H9 (cell line): ENCODE results near the gene NT5DC2. TPM values are rescaled to one million over a fixed set of nuclear protein-coding genes. Genes with fewer than 3 reads are reported as not detected.

Experiments
- DNase-seq: peaks from one replicate; pipeline ENCODE4 v3.0.0-alpha.2; 2017
- H2AFZ ChIP-seq: one replicate; pipeline ENCODE4 v1.6.1; 2013; ENCODE audit warnings: mild to moderate bottlenecking, low read length, control low read depth, moderate library complexity
- H2AK5ac ChIP-seq: 2 replicates; pipeline ENCODE4 v1.6.1; 2013; ENCODE audit warnings: low read length, control low read depth, mixed read lengths; ENCODE audit not compliant: insufficient read length
- H2BK120ac ChIP-seq: one replicate; pipeline ENCODE4 v1.6.1; 2013; ENCODE audit warnings: low read depth, mild to moderate bottlenecking, low read length, control low read depth, inconsistent platforms; ENCODE audit not compliant: poor library complexity, severe bottlenecking
- H2BK12ac ChIP-seq: 2 replicates; pipeline ENCODE4 v1.6.1; 2013; ENCODE audit warnings: low read length, control low read depth, mixed read lengths, low read depth; ENCODE audit not compliant: insufficient read length
- H2BK15ac ChIP-seq: 2 replicates; pipeline ENCODE4 v1.6.1; 2013; ENCODE audit warnings: low read depth, low read length, control low read depth
- H2BK20ac ChIP-seq: one replicate; pipeline ENCODE4 v1.6.1; 2013; ENCODE audit warnings: low read depth, mild to moderate bottlenecking, low read length, control low read depth, inconsistent platforms; ENCODE audit not compliant: poor library complexity, severe bottlenecking
- H2BK5ac ChIP-seq: 2 replicates; pipeline ENCODE4 v1.6.1; 2013; ENCODE audit warnings: low read length, control low read depth, mixed read lengths; ENCODE audit not compliant: insufficient read length
- H3K14ac ChIP-seq: 2 replicates; pipeline ENCODE4 v1.6.1; 2013; ENCODE audit warnings: low read length, control low read depth; ENCODE audit not compliant: insufficient read depth
- H3K18ac ChIP-seq: 2 replicates; pipeline ENCODE4 v1.6.1; 2013; ENCODE audit warnings: low read depth, mild to moderate bottlenecking, mixed read lengths, low read length, control low read depth; ENCODE audit not compliant: insufficient read length
- H3K23ac ChIP-seq: 2 replicates; pipeline ENCODE4 v1.6.1; 2013; ENCODE audit warnings: low read length, control low read depth, mixed read lengths, low read depth; ENCODE audit not compliant: insufficient read length
- H3K23me2 ChIP-seq: 2 replicates; pipeline ENCODE4 v1.6.1; 2013; ENCODE audit warnings: low read depth, mild to moderate bottlenecking, mixed read lengths, low read length, control low read depth; ENCODE audit not compliant: insufficient read length, poor library complexity, severe bottlenecking
- H3K27ac ChIP-seq: 2 replicates; pipeline ENCODE4 v1.5.1; 2013; ENCODE audit warnings: low read length, control low read depth, mixed read lengths, low read depth; ENCODE audit not compliant: insufficient read length
- H3K27me3 ChIP-seq: 2 replicates; pipeline ENCODE4 v1.6.1; 2013; ENCODE audit warnings: low read length, control low read depth, inconsistent platforms; ENCODE audit not compliant: insufficient read depth
- H3K4ac ChIP-seq: 2 replicates; pipeline ENCODE4 v1.6.1; 2013; ENCODE audit warnings: low read depth, mild to moderate bottlenecking, control low read depth, inconsistent platforms, low read length, moderate library complexity
- H3K4me1 ChIP-seq: 2 replicates; pipeline ENCODE4 v1.6.1; 2013; ENCODE audit warnings: low read length, control low read depth, inconsistent platforms; ENCODE audit not compliant: insufficient read depth
- H3K4me2 ChIP-seq: 2 replicates; pipeline ENCODE4 v1.6.1; 2013; ENCODE audit warnings: low read length, control low read depth, mixed read lengths; ENCODE audit not compliant: insufficient read length, insufficient read depth
- H3K56ac ChIP-seq: 2 replicates; pipeline ENCODE4 v1.6.1; 2013; ENCODE audit warnings: low read depth, mild to moderate bottlenecking, mixed read lengths, low read length, control low read depth; ENCODE audit not compliant: insufficient read length
- H3K79me1 ChIP-seq: 2 replicates; pipeline ENCODE4 v1.6.1; 2013; ENCODE audit warnings: low read depth, mild to moderate bottlenecking, moderate library complexity, low read length, control low read depth, inconsistent platforms; ENCODE audit not compliant: insufficient read depth, poor library complexity, severe bottlenecking
- H3K79me2 ChIP-seq: 2 replicates; pipeline ENCODE4 v1.6.1; 2013; ENCODE audit warnings: low read length, control low read depth, inconsistent platforms; ENCODE audit not compliant: insufficient read depth
- H3K9ac ChIP-seq: 2 replicates; pipeline ENCODE4 v1.6.1; 2013; ENCODE audit warnings: low read length, control low read depth, mixed read lengths; ENCODE audit not compliant: insufficient read length; ENCODE audit errors: extremely low read depth
- H3K9me3 ChIP-seq: one replicate; pipeline ENCODE4 v1.6.1; 2013; ENCODE audit warnings: low read depth, low read length, inconsistent platforms; ENCODE audit not compliant: control insufficient read depth
- H3T11ph ChIP-seq: one replicate; pipeline ENCODE4 v1.6.1; 2013; ENCODE audit warnings: mild to moderate bottlenecking, low read length, control low read depth, inconsistent platforms
- H4K20me1 ChIP-seq: one replicate; pipeline ENCODE4 v1.6.1; 2013; ENCODE audit not compliant: control insufficient read depth, insufficient read length, insufficient read depth
- H4K5ac ChIP-seq: 2 replicates; pipeline ENCODE4 v1.6.1; 2013; ENCODE audit warnings: low read depth, mild to moderate bottlenecking, mixed read lengths, low read length, control low read depth; ENCODE audit not compliant: insufficient read length
- H4K8ac ChIP-seq: replicated peaks from 2 replicates; pipeline ENCODE4 v1.6.1; 2013; ENCODE audit warnings: low read length, control low read depth, mixed read lengths, low read depth; ENCODE audit not compliant: insufficient read length
- H4K91ac ChIP-seq: 2 replicates; pipeline ENCODE4 v1.6.1; 2013; ENCODE audit warnings: low read depth, mild to moderate bottlenecking, moderate library complexity, mixed read lengths, low read length, control low read depth; ENCODE audit not compliant: insufficient read length
- H3K27ac Mint-ChIP-seq, 3 experiments: 2 replicates in 2 of 3; 3 replicates in 1 of 3; pipeline ENCODE4 v1.8.0; 2020 to 2021; ENCODE audit warnings: mixed read lengths in 3 of 3, mild to moderate bottlenecking in 1 of 3, moderate library complexity in 1 of 3
- H3K27me3 Mint-ChIP-seq: 2 replicates; pipeline ENCODE4 v1.8.0; 2021; ENCODE audit warnings: low read depth, mild to moderate bottlenecking, moderate library complexity, mixed read lengths
- H3K36me3 Mint-ChIP-seq, 3 experiments: 2 replicates in 2 of 3; 3 replicates in 1 of 3; pipeline ENCODE4 v1.8.0; 2020 to 2021; ENCODE audit warnings: low read depth in 3 of 3, mixed read lengths in 3 of 3; ENCODE audit not compliant: insufficient read depth in 1 of 3
- H3K4me1 Mint-ChIP-seq, 2 experiments: 2 replicates each; pipeline ENCODE4 v1.8.0; 2020; ENCODE audit warnings: mixed read lengths in 2 of 2
- H3K4me3 Mint-ChIP-seq, 2 experiments: 2 replicates in 1 of 2; 3 replicates in 1 of 2; pipeline ENCODE4 v1.8.0; 2020 to 2021; ENCODE audit warnings: mild to moderate bottlenecking in 2 of 2, mixed read lengths in 2 of 2, moderate library complexity in 1 of 2
- H3K9me3 Mint-ChIP-seq, 2 experiments: 2 replicates in 1 of 2; 3 replicates in 1 of 2; pipeline ENCODE4 v1.8.0; 2020; ENCODE audit warnings: mild to moderate bottlenecking in 2 of 2, mixed read lengths in 2 of 2, moderate library complexity in 1 of 2
- WGBS: extraction: QIAGEN DNeasy Blood & Tissue Kit; methylation state at CpG from one replicate; pipeline ENCODE4 v1.1.7; 2013; ENCODE audit warnings: missing lambda C conversion rate, low lambda C conversion rate, mixed read lengths; ENCODE audit not compliant: insufficient read length; ENCODE audit errors: extremely low coverage; 5-methylcytosine and 5-hydroxymethylcytosine counted together
- total RNA-seq: library from RNA; stranded (reverse); gene quantifications from 2 replicates; pipeline ENCODE4 v1.2.1, GENCODE V29; 2021
- TF ChIP-seq, protein P1 (sequence below): fragments of 200-600 bp; sonication (generic); conservative IDR thresholded peaks from 3 replicates; pipeline ENCODE4 v1.8.0; 2021; ENCODE audit warnings: antibody characterized with exemption, mild to moderate bottlenecking

NT5DC2 gene
- total RNA-seq, 1 experiment from 2014 or later: 444 TPM

- Histone ChIP-seq H4K91ac (no peak overlapping the region), H3K9ac (no peak overlapping the region), H4K8ac (no peak overlapping the region), H3K23me2 (no peaks in the 10 kb centered on the region), H3K14ac (no peak overlapping the region), H2BK5ac (no peak overlapping the region), H3K4me2 (no peak overlapping the region), H3K4ac (no peak overlapping the region), H3K9me3 (no peaks in the 10 kb centered on the region), H2BK120ac (no peak overlapping the region), H3K79me1 (no peaks in the 10 kb centered on the region), H3K4me1 (no peaks in the 10 kb centered on the region), H3K18ac (no peak overlapping the region), H2BK12ac (no peak overlapping the region), H3K56ac (no peak overlapping the region), H2BK15ac (no peak overlapping the region), H2AK5ac (no peak overlapping the region), H3K27me3 (no peaks in the 10 kb centered on the region), H2BK20ac (no peak overlapping the region), H3K27ac (no peak overlapping the region), H3K23ac (no peak overlapping the region), H3T11ph (no peak overlapping the region), H4K20me1 (no peaks in the 10 kb centered on the region), H3K79me2 (no peaks in the 10 kb centered on the region), H2AFZ (no peak overlapping the region), H4K5ac (no peak overlapping the region)
- H3K27ac Mint-ChIP-seq: peak overlapping the region in 1 of 3 experiments; percentile 55; a peak in 1 of 7 replicates
- TF ChIP-seq, protein P1, sequence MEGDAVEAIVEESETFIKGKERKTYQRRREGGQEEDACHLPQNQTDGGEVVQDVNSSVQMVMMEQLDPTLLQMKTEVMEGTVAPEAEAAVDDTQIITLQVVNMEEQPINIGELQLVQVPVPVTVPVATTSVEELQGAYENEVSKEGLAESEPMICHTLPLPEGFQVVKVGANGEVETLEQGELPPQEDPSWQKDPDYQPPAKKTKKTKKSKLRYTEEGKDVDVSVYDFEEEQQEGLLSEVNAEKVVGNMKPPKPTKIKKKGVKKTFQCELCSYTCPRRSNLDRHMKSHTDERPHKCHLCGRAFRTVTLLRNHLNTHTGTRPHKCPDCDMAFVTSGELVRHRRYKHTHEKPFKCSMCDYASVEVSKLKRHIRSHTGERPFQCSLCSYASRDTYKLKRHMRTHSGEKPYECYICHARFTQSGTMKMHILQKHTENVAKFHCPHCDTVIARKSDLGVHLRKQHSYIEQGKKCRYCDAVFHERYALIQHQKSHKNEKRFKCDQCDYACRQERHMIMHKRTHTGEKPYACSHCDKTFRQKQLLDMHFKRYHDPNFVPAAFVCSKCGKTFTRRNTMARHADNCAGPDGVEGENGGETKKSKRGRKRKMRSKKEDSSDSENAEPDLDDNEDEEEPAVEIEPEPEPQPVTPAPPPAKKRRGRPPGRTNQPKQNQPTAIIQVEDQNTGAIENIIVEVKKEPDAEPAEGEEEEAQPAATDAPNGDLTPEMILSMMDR: no peak
- no peak for DNase-seq
- H3K27me3 Mint-ChIP-seq: no peaks in the 10 kb centered on the region; the same call in 1 of the 2 replicates
- no CpG with 5 or more reads among the region's 34 CpGs for WGBS
- H3K36me3 Mint-ChIP-seq: peaks cover 28 to 63% (median 59%) of the 10 kb centered on the region in 3 experiments; a peak in 6 of 7 replicates
- H3K9me3 Mint-ChIP-seq: no peaks in the 10 kb centered on the region
- H3K4me1 Mint-ChIP-seq: no peaks in the 10 kb centered on the region
- no peak overlapping the region for H3K4me3 Mint-ChIP-seq
These were observed 8.6 kb downstream of the NT5DC2 start for GRCh38 chr3:52524752-52525679.
